OCI-LY3 (cell line): ENCODE results near the gene RBM23.
"Not testable (repeated sequence)": the region's sequence is repeated elsewhere in the genome, so short reads cannot be mapped to it uniquely, and the experiment has no call there.

Experiments
- H2AFZ ChIP-seq: fragments of 200-600, 300-600 bp; shearing (Covaris generic); 2 replicates; pipeline ENCODE4 v1.6.0; 2014; ENCODE audit warnings: antibody characterized with exemption, low read depth, low read length
- H3K27ac ChIP-seq: fragments of 200-600, 300-600 bp; sonication (generic); 2 replicates; pipeline ENCODE4 v1.5.1; 2014; ENCODE audit warnings: mild to moderate bottlenecking, low read length, moderate library complexity, mixed read lengths
- H3K27me3 ChIP-seq: fragments of 200-600, 300-600 bp; sonication (generic); 2 replicates; pipeline ENCODE4 v1.6.1; 2014; ENCODE audit warnings: low read depth, low read length, mixed read lengths
- H3K36me3 ChIP-seq: fragments of 200-600, 300-600 bp; sonication (generic); replicated peaks from 2 replicates; pipeline ENCODE3; 2014; ENCODE audit warnings: low read depth, low read length, mixed read lengths
- H3K4me1 ChIP-seq: fragments of 300-600, 200-600 bp; sonication (generic); 2 replicates; pipeline ENCODE4 v1.6.1; 2014; ENCODE audit warnings: low read length, mixed read lengths
- H3K4me2 ChIP-seq: fragments of 200-600, 300-600 bp; sonication (generic); 2 replicates; pipeline ENCODE4 v1.6.1; 2014; ENCODE audit warnings: low read length, mixed read lengths
- H3K4me3 ChIP-seq: fragments of 300-600, 200-600 bp; sonication (generic); 2 replicates; pipeline ENCODE4 v1.5.1; 2014; ENCODE audit warnings: antibody characterized with exemption, mild to moderate bottlenecking, low read length, moderate library complexity
- H3K79me2 ChIP-seq: fragments of 300-600, 200-600 bp; shearing (Covaris generic); 2 replicates; pipeline ENCODE4 v1.6.1; 2014; ENCODE audit warnings: mild to moderate bottlenecking, low read length, mixed read lengths
- H3K9ac ChIP-seq: fragments of 300-600, 200-600 bp; shearing (Covaris generic); 2 replicates; pipeline ENCODE4 v1.6.0; 2014; ENCODE audit warnings: mild to moderate bottlenecking, low read length, moderate library complexity
- H3K9me3 ChIP-seq: fragments of 200-600, 300-600 bp; shearing (Covaris generic); 2 replicates; pipeline ENCODE4 v1.6.1; 2014; ENCODE audit warnings: low read length, mixed read lengths; ENCODE audit not compliant: insufficient read depth
- H4K20me1 ChIP-seq: fragments of 200-600, 300-600 bp; sonication (generic); 2 replicates; pipeline ENCODE4 v1.6.1; 2016; ENCODE audit warnings: low read length, mixed read lengths; ENCODE audit not compliant: insufficient read depth
- CTCF ChIP-seq: fragments of 200-600, 300-600 bp; sonication (generic); IDR thresholded peaks from 2 replicates; pipeline ENCODE4 v1.5.1; 2014; ENCODE audit warnings: antibody characterized with exemption, low read length, low read depth
- EZH2phosphoT487 ChIP-seq: fragments of 200-600 bp; shearing (Covaris generic); IDR thresholded peaks from 2 replicates; pipeline ENCODE4 v1.6.1; 2018; ENCODE audit warnings: antibody characterized with exemption, mixed run types, low read depth

Gene RBM23

GRCh38 chr14:22915886-22916521, 2.9 kb downstream of the RBM23 start:
- Histone ChIP-seq H3K4me1 (peaks cover 13% of the 10 kb centered on the region), H3K4me2 (no peak overlapping the region), H3K4me3 (no peak overlapping the region), H2AFZ (no peak overlapping the region), H3K36me3 (peaks cover 18% of the 10 kb centered on the region), H3K9ac (no peak overlapping the region), H3K27me3 (no peaks in the 10 kb centered on the region), H3K27ac (no peak overlapping the region), H3K9me3 (no peaks in the 10 kb centered on the region), H3K79me2 (peaks cover 62% of the 10 kb centered on the region), H4K20me1 (0 out of 2 replicates have a peak, but pooled peaks cover 2% of the 10 kb centered on the region)
- TF ChIP-seq CTCF (no peak), EZH2phosphoT487 (no peak)

GRCh38 chr14:22914836-22915235, 4.1 kb downstream of the RBM23 start:
- not testable (repeated sequence) for H3K9ac ChIP-seq, H3K4me2 ChIP-seq, H3K4me1 ChIP-seq, H3K27ac ChIP-seq, H3K4me3 ChIP-seq, H2AFZ ChIP-seq, H3K36me3 ChIP-seq, H4K20me1 ChIP-seq, H3K9me3 ChIP-seq, H3K27me3 ChIP-seq
- H3K79me2 ChIP-seq = peaks cover 66% of the 10 kb centered on the region

GRCh38 chr14:22910916-22911315, 8.0 kb downstream of the RBM23 start:
- Histone ChIP-seq H4K20me1 (0 out of 2 replicates have a peak, but pooled peaks cover 2% of the 10 kb centered on the region), H3K27me3 (no peaks in the 10 kb centered on the region), H3K79me2 (peaks cover 46% of the 10 kb centered on the region), H3K4me1 (no peaks in the 10 kb centered on the region), H3K9ac (no peak overlapping the region), H3K4me3 (no peak overlapping the region), H3K27ac (no peak overlapping the region), H2AFZ (no peak overlapping the region), H3K4me2 (no peak overlapping the region), H3K36me3 (peaks cover 26% of the 10 kb centered on the region), H3K9me3 (no peaks in the 10 kb centered on the region)
- no peak for TF ChIP-seq CTCF
- TF ChIP-seq EZH2phosphoT487 = no peak

- no peak overlapping the region for H3K27ac ChIP-seq
- H3K4me2 ChIP-seq = no peak overlapping the region
- H3K4me1 ChIP-seq = no peaks in the 10 kb centered on the region
- H3K9me3 ChIP-seq = no peaks in the 10 kb centered on the region
- peaks cover 29% of the 10 kb centered on the region for H3K79me2 ChIP-seq
- H3K36me3 ChIP-seq = peaks cover 46% of the 10 kb centered on the region
- TF ChIP-seq CTCF (no peak), EZH2phosphoT487 (no peak)
- no peak overlapping the region for H3K9ac ChIP-seq
- no peaks in the 10 kb centered on the region for H3K27me3 ChIP-seq
- H2AFZ ChIP-seq = no peak overlapping the region
- H4K20me1 ChIP-seq = 0 out of 2 replicates have a peak, but pooled peaks cover 2% of the 10 kb centered on the region
- H3K4me3 ChIP-seq = no peak overlapping the region
Observed at GRCh38 chr14:22908601-22909000, 10.3 kb downstream of the RBM23 start.
